NCI-H510A (cell line): Measurements from ENCODE around the gene HSD3B2.

Experiments
- DNase-seq: peaks from one replicate; lab custom pipeline; 2025; lab: John Stamatoyannopoulos, UW

Gene HSD3B2

GRCh38 chr1:119463569-119463968, 48.6 kb downstream of the HSD3B2 start:
- DNase-seq: no peak

GRCh38 chr1:119466445-119466844, 51.5 kb downstream of the HSD3B2 start:
- no peak for DNase-seq

- DNase-seq: no peak
Measured at GRCh38 chr1:119467219-119467618, 52.3 kb downstream of the HSD3B2 start.

DNA sequence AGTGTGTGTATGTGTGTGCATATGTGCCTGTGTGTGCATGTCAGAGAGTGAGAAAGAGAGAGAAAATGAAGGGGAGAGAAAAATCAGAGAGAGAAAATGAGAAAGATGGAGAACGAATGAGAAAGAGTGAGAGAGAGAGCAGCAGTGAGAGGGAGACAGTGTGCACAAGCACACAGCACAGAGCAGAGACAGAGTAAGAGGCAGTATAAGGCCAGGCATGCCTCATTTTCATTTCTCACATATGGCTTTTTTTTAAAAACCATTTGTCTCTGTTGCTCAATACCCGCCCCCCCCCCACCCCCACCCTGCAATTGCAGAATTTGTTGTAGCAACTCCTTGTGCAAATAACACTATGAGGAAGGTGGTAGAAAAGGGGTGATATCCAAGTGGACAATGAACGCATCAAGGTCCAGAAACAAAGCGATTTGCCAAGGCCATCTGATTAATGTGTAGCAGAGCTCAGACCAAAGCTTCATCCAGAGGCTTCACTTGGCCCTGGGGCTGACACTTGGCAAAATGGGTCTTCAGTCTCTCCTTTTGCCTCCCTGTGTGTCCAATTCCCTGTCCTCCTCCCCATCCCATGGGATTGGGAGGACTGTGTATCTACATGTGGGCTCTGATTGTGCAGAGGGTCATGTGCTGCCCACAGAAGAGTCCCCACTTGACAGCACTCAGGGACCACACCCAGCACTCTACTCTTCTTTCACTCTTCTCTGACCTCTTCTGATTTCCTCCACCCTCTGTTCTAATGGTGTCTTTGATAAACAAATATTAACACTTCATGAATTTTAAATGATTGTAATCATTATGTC, 53.1 kb downstream of the HSD3B2 start:
- DNase-seq: no peak

- DNase-seq: no peak
Measured at GRCh38 chr1:119469741-119470140, 54.8 kb downstream of the HSD3B2 start.

DNA sequence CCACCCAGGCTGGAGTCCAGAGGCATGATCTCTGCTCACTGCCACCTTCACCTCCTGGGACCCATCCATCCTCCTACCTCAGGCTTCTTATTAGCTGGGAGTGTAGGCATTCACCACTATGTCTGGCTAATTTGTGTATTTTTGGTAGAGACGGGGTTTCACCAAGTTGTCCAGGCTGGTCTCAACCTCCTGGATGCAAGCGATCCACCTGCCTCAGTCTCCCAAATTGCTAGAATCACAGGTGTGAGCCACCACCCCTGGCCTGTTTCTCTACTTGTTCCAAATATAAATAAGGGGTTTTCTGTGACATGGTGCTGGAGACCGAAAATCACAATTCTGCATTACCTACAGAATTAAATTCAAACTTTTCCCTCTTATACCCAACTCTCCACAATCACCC, 55.4 kb downstream of the HSD3B2 start:
- DNase-seq: no peak

DNA sequence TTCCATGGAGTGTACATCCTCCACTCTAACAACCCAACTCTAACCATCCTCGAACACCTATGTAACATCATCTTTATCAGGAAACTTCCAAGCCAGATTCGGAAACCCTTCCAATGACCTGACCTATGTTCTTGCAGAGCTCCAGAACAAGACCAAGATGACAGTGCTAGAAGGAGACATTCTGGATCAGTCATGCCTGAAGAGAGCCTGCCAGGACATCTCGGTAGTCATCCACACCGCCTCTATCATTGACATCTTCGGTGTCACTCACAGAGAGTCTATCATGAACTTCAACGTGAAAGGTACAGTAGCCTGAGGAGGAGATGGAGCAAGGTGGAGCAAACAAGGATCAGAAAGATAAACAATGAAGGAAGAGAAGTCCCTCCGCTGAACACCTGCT, 56.0 kb downstream of the HSD3B2 start:
- DNase-seq: no peak

- DNase-seq: no peak
Measured at GRCh38 chr1:119471566-119471965, 56.6 kb downstream of the HSD3B2 start.

- DNase-seq: no peak
Measured at GRCh38 chr1:119472080-119472818, 57.3 kb downstream of the HSD3B2 start.
